ENCODE measurements around the gene ATG13. TPM values are rescaled to one million over a fixed set of nuclear protein-coding genes. Genes with fewer than 3 reads are reported as not detected.

The ATG13 gene
- total RNA-seq, 1 experiment from 2014 or later, result 57.1 TPM

DNA sequence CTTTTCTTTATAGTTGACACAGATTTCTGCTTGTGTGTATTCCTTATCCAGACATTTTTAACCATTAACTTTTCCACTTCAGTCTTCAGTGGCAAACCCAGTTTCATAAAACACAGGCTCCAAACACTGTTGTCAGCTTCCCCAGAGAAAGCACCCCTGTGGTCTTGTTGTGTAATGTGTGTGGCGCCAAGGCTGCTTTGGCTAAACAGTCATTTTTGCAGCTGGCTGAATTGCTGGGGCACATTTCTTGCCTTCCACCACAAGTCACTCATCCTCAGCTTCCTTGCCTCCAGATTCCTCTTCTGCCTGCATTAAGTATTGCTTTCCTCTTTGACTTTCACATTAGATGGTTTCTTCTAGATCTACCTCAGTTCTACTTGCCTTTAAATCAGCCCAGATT lies 42.6 kb downstream of the ATG13 start:
- no peaks in the 10 kb centered on the region for H3K4me1 Mint-ChIP-seq (ENCODE audit: low read depth, unreplicated experiment)
- TF ChIP-seq, protein P1, sequence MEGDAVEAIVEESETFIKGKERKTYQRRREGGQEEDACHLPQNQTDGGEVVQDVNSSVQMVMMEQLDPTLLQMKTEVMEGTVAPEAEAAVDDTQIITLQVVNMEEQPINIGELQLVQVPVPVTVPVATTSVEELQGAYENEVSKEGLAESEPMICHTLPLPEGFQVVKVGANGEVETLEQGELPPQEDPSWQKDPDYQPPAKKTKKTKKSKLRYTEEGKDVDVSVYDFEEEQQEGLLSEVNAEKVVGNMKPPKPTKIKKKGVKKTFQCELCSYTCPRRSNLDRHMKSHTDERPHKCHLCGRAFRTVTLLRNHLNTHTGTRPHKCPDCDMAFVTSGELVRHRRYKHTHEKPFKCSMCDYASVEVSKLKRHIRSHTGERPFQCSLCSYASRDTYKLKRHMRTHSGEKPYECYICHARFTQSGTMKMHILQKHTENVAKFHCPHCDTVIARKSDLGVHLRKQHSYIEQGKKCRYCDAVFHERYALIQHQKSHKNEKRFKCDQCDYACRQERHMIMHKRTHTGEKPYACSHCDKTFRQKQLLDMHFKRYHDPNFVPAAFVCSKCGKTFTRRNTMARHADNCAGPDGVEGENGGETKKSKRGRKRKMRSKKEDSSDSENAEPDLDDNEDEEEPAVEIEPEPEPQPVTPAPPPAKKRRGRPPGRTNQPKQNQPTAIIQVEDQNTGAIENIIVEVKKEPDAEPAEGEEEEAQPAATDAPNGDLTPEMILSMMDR (IDR thresholded peaks at IDR 0.05; ENCODE audit: unreplicated experiment), result no peak
- H3K4me3 Mint-ChIP-seq (ENCODE audit: low read depth, unreplicated experiment), result no peak overlapping the region
- H3K27ac Mint-ChIP-seq (ENCODE audit: unreplicated experiment), result no peak overlapping the region
- no peak for DNase-seq
- CTCF ChIA-PET, result interaction anchor here (0.7 kb wide), 2 partner anchors 302 to 421 kb away, joined by 3 to 6 read pairs; no protein-coding TSS in a partner anchor
- H3K9me3 Mint-ChIP-seq (ENCODE audit: low read depth, unreplicated experiment), result no peaks in the 10 kb centered on the region
- H3K27me3 Mint-ChIP-seq (ENCODE audit: unreplicated experiment), result no peaks in the 10 kb centered on the region
- no TSS peak for BruUV-seq (replicated peaks)
- peaks cover 46% of the 10 kb centered on the region for H3K36me3 Mint-ChIP-seq (ENCODE audit: insufficient read depth, unreplicated experiment)
- intact Hi-C loops (cut with micrococcal nuclease; ENCODE audit: unreplicated experiment), result no loop called here

DNA sequence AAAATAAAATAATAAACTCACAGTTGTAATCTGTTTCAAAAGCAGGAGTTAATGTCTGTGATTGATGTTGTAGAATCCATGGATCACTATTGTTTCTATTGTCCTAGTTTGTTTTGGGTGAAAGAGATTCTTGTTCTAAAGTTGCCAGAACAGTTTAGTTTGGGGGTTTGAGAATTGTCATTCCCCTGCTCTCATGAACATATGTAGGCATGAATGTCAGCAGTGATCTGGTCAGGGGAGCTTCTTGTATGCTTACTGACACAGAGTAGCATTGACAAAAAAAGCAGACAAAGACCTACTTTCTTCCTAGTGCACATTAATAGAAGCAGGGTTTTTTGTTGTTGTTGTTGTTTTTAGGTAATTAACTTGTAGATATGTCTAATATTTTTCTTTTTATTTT lies 44.5 kb downstream of the ATG13 start:
- intact Hi-C loops (cut with micrococcal nuclease; ENCODE audit: unreplicated experiment), result no loop called here
- TF ChIP-seq, protein P1 (IDR thresholded peaks at IDR 0.05; ENCODE audit: unreplicated experiment), result no peak
- CTCF ChIA-PET, result no interaction called here
- no peaks in the 10 kb centered on the region for H3K27me3 Mint-ChIP-seq (ENCODE audit: unreplicated experiment)
- H3K9me3 Mint-ChIP-seq (ENCODE audit: low read depth, unreplicated experiment), result no peaks in the 10 kb centered on the region
- H3K4me1 Mint-ChIP-seq (ENCODE audit: low read depth, unreplicated experiment), result no peaks in the 10 kb centered on the region
- H3K27ac Mint-ChIP-seq (ENCODE audit: unreplicated experiment), result no peak overlapping the region
- no peak overlapping the region for H3K4me3 Mint-ChIP-seq (ENCODE audit: low read depth, unreplicated experiment)
- peaks cover 55% of the 10 kb centered on the region for H3K36me3 Mint-ChIP-seq (ENCODE audit: insufficient read depth, unreplicated experiment)
- no TSS peak for BruUV-seq (replicated peaks)
- no peak for DNase-seq

DNA sequence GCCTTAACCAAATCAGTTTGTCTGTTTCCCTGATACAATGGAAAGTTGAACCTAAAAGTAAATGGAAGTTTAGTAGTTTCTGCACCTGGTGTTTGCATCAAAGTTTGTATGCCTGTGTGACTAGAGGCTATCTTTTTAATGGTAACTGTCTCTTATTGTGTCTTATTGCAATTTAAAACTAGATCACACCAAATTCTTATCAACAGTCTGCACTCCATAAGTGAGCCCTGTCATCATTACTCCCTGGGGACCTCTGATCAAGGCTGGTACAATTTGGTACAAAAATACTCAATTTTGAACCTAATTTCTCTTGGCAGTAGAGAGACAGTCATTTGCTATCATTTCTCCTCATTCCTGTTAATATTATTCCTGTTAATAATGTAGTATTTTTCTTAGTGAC lies 45.0 kb downstream of the ATG13 start:
- Mint-ChIP-seq H3K27me3 (ENCODE audit: unreplicated experiment) (no peaks in the 10 kb centered on the region), H3K4me1 (ENCODE audit: low read depth, unreplicated experiment) (no peaks in the 10 kb centered on the region), H3K27ac (ENCODE audit: unreplicated experiment) (no peak overlapping the region), H3K36me3 (ENCODE audit: insufficient read depth, unreplicated experiment) (peaks cover 54% of the 10 kb centered on the region), H3K9me3 (ENCODE audit: low read depth, unreplicated experiment) (no peaks in the 10 kb centered on the region), H3K4me3 (ENCODE audit: low read depth, unreplicated experiment) (no peak overlapping the region)
- no peak for DNase-seq
- CTCF ChIA-PET, result no interaction called here
- intact Hi-C loops (cut with micrococcal nuclease; ENCODE audit: unreplicated experiment), result no loop called here
- BruUV-seq (replicated peaks), result no TSS peak
- TF ChIP-seq, protein P1 (IDR thresholded peaks at IDR 0.05; ENCODE audit: unreplicated experiment), result no peak

DNA sequence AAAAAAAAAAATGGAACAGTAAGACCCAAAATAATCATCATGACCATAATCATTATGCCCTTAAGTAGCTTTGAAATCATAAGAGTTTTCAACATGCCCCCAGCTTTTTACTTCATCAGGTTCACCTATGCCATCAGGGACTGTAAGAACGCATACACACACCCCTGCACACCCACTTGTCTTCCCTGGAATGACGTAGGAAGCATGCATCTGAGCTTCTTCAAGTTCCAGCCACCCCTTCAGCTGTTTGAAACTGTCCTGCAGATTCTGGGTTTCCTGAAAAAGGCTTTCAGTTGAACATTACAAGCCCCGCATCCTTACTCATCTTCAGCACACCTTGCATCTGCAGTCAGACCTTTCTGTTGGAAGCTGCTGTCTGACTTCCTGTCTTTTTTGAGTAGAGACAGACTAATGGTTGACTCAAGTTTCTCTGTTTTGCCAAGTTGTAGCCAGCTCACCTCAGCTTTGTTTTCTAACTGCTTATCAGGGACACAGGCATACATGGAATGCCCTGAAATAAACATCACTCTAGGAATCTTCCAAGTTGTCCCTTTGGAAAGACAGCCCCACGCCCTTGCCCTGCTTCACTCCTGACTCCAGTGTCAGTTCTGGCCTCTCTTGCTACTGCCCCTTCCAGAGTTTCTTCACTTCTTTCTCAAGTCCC lies 46.1 kb downstream of the ATG13 start:
- TF ChIP-seq, protein P1 (IDR thresholded peaks at IDR 0.05; ENCODE audit: unreplicated experiment), result no peak
- BruUV-seq (replicated peaks), result no TSS peak
- Mint-ChIP-seq H3K36me3 (ENCODE audit: insufficient read depth, unreplicated experiment) (peaks cover 45% of the 10 kb centered on the region), H3K4me3 (ENCODE audit: low read depth, unreplicated experiment) (no peak overlapping the region), H3K27me3 (ENCODE audit: unreplicated experiment) (no peaks in the 10 kb centered on the region), H3K4me1 (ENCODE audit: low read depth, unreplicated experiment) (no peaks in the 10 kb centered on the region), H3K9me3 (ENCODE audit: low read depth, unreplicated experiment) (no peaks in the 10 kb centered on the region), H3K27ac (ENCODE audit: unreplicated experiment) (no peak overlapping the region)
- CTCF ChIA-PET, result no interaction called here
- no peak for DNase-seq
- intact Hi-C loops (cut with micrococcal nuclease; ENCODE audit: unreplicated experiment), result no loop called here

All from Calu3 (cell line).